Fibroblast of the aortic adventitia (primary cell): ENCODE data around the gene AICDA. TPM values are rescaled to one million over a fixed set of nuclear protein-coding genes. Genes with fewer than 3 reads are reported as not detected.

ENCODE experiments used
- DNase-seq: peaks from one replicate; pipeline ENCODE4 v3.0.0-alpha.2; 2010; ENCODE audit warnings: low read depth
- H3K4me3 ChIP-seq: 2 replicates; pipeline ENCODE4 v1.5.1; 2011; ENCODE audit warnings: low read depth, mild to moderate bottlenecking, control low read depth, low read length, moderate library complexity
- small RNA-seq: library from RNA; depleted of rRNA; stranded (forward); fragments of <200 nt; gene quantifications from one replicate; pipeline ENCODE3, GENCODE V24; 2012
- total RNA-seq: library from RNA; depleted of rRNA; stranded (reverse); fragments of >200 nt; gene quantifications from 2 replicates; pipeline ENCODE4 v1.2.3, GENCODE V29; 2012; ENCODE audit warnings: low replicate concordance
- TF ChIP-seq, protein P1 (sequence below): IDR thresholded peaks from 2 replicates; pipeline ENCODE4 v1.5.1; 2011; ENCODE audit warnings: mild to moderate bottlenecking, low read length, control low read depth, inconsistent platforms; ENCODE audit not compliant: insufficient read depth

AICDA gene
- total RNA-seq, 1 donor: not detected

GRCh38 chr12:8556531-8557097 lies 56.0 kb downstream of the AICDA start:
- TF ChIP-seq, protein P1, sequence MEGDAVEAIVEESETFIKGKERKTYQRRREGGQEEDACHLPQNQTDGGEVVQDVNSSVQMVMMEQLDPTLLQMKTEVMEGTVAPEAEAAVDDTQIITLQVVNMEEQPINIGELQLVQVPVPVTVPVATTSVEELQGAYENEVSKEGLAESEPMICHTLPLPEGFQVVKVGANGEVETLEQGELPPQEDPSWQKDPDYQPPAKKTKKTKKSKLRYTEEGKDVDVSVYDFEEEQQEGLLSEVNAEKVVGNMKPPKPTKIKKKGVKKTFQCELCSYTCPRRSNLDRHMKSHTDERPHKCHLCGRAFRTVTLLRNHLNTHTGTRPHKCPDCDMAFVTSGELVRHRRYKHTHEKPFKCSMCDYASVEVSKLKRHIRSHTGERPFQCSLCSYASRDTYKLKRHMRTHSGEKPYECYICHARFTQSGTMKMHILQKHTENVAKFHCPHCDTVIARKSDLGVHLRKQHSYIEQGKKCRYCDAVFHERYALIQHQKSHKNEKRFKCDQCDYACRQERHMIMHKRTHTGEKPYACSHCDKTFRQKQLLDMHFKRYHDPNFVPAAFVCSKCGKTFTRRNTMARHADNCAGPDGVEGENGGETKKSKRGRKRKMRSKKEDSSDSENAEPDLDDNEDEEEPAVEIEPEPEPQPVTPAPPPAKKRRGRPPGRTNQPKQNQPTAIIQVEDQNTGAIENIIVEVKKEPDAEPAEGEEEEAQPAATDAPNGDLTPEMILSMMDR: no peak
- peak; percentile 17 for DNase-seq
- H3K4me3 ChIP-seq: no peak overlapping the region

- DNase-seq: peak; percentile 74
- TF ChIP-seq, protein P1: no peak
- H3K4me3 ChIP-seq: no peak overlapping the region
Observed at GRCh38 chr12:8554451-8555195, 58.0 kb downstream of the AICDA start.

DNA sequence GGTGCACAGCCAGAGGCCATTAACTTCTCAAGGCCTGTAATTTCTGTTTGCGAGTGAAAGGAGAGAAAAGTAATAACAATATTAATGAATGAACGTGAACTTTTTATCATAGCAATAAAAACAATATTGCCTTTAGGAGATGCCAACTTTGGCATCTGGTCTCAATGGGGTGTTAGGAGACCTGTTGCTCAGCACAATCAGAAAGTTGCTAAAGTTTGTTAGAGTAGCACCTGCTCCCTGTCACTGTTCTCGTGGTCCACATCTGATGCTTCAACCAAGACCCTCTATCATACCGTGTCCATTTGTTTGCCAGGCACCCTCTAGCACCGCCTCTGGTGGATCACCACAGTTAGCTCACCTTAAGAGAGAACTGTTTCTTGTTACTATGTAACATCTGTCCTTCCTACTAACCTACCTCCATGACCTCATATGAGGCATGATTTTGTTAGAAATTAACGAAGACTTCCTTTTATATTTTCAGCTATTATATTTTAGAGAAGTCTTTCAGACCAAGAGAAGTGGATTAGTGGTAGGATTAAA lies 59.5 kb downstream of the AICDA start:
- no peak overlapping the region for H3K4me3 ChIP-seq
- TF ChIP-seq, protein P1: no peak
- DNase-seq: no peak

Small RNA genes lying within 50 kb of the gene (small RNA-seq; reads per million reads assigned to genes)
- gene RF00019: not detected
- not detected for gene RF00564

Other genes starting within 250 kb of the AICDA start
- not detected in 2 replicates for gene CLEC6A, start 156.9 kb downstream of the AICDA start, total RNA-seq
- gene CLEC4D, start 99.4 kb downstream of the AICDA start, total RNA-seq: not detected in 2 replicates
- gene CLEC4E, start 72.0 kb downstream of the AICDA start, total RNA-seq: not detected in 2 replicates
- 220 and 259 TPM in 2 replicates for gene MFAP5, start 50.0 kb upstream of the AICDA start, total RNA-seq
- 23.2 and 49.1 TPM in 2 replicates for gene RIMKLB, start 85.1 kb upstream of the AICDA start, total RNA-seq
- gene A2ML1, start 209.8 kb upstream of the AICDA start, total RNA-seq: under 0.01 TPM in 1 of 2 replicates, not detected in the other